Activated CD8-positive, alpha-beta memory T cell treated with anti-CD3 and anti-CD28 coated beads for 48 hours (primary cell): ENCODE results near the gene SERF2.
"Not testable (repeated sequence)": the region's sequence is repeated elsewhere in the genome, so short reads cannot be mapped to it uniquely, and the experiment has no call there.

Source experiments
- DNase-seq, 3 experiments: peaks; one replicate each; pipeline ENCODE4 v3.0.0-alpha.2; 2020; ENCODE audit warnings: low read depth in 2 of 3, low spot score in 2 of 3

SERF2 gene

DNA sequence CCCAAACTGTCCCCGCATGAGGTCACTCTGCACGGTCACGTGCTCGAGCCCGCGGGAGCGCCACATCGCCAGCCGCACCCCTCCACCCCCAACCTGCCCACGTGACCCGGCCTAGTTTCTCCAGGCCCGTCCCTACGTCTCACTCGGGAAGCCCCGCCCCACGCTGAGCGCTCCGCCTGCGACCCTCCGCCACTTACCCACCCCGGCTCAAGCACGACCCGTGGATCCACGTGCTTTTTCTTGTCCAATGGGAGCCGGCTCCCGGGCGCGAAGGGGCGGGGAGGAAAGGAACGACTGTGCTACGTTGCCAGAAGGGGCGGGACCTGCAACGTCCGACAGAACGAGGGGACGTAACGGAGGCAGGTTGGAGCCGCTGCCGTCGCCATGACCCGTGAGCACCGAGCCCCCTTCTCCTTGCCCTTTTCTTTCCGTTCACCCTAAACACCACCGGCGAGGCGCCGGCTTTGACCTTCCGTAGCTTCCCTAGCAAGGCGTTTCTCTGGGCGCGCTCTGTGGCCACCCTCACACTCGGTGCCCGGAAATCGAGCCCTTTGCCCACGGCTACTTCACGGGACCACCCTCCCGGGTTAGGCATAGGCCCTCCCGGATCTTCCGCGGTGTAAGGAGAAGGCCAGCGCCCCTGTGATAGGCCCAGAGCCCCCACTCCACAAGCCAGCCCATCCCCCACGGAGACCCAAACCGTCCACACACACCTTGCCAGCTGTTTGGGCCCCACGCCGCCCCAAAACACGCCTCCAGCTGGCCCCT is at the start of gene SERF2:
Gene SERF2, plus strand, starts transcription at position 328 of the 768 bp plus-strand sequence. Its CDS starts 57 bp downstream, at position 385.
- DNase-seq = peak; percentile 95 to 100 (median 99)

DNA sequence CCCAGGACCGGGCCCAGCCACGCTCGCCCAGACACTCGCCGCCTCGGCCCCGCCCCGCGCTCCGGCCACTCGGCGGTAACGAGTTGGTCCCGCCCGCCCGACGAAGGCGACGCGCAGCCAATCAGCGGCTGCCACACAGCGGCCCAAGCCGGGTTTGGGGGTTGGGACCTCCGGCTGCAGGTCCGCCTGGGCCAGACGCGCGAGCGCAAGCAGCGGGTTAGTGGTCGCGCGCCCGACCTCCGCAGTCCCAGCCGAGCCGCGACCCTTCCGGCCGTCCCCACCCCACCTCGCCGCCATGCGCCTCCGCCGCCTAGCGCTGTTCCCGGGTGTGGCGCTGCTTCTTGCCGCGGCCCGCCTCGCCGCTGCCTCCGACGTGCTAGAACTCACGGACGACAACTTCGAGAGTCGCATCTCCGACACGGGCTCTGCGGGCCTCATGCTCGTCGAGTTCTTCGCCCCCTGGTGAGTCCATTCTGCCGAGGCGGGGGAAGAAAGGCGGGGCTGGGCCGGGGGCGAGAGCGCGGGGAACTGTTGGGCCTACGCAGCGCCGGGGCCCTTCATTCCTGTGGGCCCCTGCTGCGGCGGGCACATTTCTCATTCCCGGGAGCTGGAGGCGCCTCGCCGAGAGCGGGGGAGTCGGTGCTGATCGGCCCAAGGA is 45.7 kb upstream of the SERF2 start, which contains the start of gene PDIA3:
Gene PDIA3, plus strand, starts transcription at position 194 of the 658 bp plus-strand sequence. Its CDS starts 102 bp downstream, at position 296.
- peak; percentile 68 to 82 (median 69) for DNase-seq

DNA sequence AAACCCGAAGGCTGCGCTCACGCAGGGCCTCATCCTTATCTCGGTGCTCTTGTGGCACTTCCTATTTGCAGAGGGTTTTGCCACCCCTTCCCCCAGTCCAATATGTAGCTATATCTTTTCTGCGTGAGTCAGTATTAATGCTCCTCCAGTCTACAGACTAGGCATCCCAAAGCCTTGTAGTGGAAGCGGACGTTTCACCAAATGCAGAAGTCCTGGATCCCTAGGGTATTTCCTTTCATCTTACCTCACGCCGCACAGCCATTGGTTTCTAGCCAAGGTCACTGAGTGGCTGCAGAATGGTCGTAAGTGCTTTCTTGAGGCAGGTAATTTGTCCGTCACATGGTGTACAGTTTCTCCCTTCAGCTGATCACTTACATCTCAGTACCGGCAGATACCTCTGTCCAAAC is 45.2 kb upstream of the SERF2 start:
- DNase-seq = not testable (repeated sequence)

DNA sequence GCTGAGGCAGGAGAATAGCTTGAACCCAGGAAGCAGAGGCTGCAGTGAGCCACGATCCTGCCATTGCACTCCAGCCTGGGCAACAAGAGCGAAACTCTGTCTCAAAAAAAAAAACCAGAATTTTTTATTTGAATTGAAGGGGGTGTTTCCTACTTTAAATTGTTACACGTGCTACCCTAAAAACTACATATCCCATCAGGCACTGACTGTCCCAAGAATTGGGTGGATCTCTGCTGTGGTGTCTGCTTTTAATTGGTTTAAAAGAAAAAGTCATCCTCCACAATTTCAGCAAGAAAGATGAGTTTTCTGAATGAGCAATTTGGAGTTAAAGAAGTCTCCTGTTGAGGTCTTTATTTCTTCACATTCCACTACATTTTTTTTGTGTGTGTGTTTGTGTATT is 43.7 kb upstream of the SERF2 start:
- no peak for DNase-seq

DNA sequence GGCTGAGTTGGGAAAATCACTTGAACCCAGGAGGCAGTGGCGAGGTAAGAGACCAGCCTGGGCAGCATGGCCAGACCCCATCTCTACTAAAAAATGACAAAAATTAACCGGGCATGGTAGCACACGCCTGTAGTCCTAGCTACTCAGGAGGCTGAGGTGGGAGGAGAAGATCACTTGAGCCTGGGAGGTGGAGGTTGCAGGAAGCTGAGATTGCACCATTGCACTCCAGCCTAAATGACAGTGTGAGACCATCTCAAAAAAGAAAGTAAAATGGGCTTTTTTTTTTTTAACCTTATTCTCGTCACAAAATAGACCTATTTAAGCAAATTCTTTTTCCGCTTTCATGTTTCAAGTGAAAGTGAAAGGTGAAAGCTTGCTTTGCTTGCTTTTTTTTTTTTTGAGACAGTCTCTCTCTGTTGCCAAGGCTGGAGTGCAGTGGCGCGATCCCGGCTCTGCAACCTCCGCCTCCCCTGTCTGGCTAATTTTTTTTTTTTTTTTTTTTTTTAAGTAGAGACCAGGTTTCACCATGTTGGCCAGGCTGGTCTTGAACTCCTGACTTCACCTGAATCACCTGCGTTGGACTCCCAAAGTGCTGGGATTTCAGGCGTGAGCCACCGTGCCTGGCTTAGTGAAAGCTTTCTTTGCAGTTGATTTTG is 42.3 kb upstream of the SERF2 start:
- DNase-seq = no peak

DNA sequence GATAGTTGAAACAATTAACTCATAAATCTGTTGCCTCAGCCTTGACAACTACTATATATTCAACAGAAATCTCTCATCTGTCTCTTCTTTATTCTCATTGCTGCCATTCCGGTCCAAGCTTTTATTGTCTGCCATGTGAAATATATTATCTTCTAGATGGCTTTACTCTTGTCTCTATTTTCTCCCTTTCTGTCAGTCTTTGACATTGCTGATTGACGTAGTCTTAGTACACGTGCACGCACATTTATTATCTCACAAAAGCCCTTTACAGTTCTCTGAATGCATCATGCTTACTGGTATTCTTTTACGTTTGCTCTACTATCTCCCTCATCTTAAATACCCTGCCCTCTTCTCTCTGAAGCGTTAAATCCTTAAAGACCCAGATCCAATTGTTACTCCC is 40.2 kb upstream of the SERF2 start:
- no peak for DNase-seq

DNA sequence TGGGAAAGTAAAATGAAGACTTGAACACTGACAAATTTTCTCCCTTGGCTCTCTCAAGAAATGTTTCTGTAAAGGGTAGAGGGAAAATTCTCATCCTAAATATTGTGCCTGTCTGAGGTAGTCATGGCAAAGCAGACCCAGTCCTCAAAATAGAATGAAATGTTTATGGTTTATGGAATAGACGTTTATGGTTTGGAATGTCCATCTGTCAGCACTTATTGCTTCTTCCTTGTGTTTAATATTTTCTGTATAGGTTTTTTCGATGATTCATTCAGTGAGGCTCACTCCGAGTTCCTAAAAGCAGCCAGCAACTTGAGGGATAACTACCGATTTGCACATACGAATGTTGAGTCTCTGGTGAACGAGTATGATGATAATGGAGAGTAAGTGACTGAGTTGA is 29.3 kb upstream of the SERF2 start:
- DNase-seq = no peak

DNA sequence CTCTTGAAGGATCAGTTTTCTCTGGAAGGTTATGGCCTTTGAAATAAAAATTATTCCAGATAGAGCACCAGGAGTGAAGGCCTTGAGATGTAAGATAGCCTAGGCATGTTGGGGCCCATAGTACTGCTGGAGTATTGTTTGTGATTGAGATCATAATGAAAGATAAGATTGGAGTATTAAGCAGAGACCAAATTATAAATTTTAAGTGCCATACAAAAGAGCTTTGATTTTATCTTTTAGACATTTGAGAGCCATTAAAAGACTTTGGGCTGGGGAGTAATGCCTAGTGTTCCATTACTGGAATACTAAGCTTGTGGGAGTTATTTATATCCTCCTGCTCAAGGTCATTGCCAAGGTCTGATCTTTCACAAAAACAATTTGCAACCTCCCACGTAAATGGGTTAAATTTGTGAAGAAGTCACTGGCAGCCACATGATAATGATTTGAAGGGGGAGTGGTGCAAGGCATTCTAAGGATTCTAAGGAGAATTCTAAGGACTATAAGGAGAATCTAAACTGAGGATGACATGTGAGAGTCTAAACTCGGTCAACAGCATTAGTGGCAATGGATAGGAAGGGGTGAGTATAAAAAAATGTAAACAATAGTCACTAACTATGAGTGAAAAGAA is 28.2 kb upstream of the SERF2 start:
- DNase-seq = no peak

DNA sequence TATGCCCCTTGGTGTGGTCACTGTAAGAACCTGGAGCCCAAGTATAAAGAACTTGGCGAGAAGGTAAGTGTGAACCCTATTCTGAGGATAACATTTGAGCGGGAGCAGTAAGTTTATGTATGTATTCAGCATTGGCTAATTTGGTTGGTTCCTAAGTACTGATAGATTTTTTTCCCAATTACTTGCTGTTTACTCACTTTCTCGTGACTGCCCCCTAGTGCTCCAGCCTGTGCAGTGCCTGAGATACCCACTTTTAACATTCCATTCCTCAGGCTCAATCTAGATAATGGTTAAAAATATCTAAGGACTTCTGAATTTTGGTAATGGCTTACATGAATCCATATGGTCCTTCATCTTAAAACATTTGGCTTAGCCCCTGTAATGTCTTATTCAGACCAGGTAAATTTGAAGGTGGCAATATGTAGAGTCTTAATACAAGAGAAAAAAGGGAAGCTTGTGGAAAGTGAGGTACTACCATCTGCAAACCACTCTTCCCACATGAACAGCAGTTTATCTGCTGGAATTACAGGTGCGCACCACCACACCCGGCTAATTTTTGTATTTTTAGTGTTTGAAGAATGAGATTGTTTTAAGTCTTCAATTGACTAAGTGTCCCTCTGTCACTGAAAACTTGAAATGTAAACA is 22.4 kb upstream of the SERF2 start:
- no peak for DNase-seq

DNA sequence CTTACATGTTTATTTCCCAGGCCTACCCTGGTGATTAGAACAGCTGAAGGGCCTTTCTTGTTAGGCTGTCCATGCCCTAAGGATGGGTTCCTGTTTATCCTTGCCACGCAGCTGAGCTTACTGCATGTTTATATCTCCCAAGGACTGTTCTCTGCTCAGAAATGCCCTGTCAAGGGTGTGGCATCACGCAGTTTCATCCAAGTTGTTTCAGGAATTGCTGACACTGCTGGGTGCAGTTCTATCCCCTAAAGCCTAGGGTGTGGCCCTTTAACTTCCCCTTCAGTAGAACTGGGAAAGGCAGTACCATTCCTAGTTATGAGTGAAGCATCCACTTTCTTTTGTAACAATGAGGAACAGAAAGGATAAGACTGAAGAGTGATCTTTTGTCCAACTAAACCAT is 20.3 kb upstream of the SERF2 start:
- no peak for DNase-seq

DNA sequence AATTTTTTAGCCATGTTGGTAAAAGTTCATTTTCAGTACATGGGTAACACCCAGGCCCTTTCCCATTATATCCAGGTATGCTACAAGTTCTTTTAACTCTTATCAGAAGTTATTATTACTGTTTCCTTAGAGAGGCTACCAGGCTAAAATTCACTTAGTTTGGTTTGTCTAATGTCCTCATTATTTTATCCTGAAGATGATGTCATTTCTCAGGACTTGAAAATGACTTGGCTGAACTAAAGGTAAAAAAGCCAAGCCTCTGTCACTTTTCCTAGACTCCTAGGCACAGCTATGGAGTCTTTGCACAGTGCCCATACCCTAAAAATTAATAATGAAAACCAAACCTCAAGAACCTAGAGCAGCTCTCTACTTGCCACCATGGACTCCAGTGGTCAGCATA is 19.5 kb upstream of the SERF2 start:
- no peak for DNase-seq

DNA sequence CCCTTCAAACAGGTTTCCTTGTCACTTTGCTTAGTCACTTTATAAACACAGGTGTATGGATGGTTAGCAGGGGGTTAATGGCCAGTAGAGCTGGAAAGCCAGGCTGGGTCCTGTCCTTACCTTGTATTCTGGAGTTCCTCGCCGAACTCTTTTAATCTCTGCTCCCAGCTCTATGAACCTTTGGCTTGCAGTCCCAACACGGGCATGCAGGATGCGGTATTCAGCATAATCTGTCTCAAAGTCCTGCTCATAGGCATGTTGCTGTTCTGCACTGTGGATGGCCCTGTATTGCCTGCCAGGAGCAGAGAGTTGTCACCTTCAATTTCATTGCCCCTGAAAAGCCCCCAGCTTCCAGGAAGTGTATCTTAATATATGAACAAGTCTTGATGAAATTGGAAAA is 18.1 kb upstream of the SERF2 start:
- DNase-seq = no peak

DNA sequence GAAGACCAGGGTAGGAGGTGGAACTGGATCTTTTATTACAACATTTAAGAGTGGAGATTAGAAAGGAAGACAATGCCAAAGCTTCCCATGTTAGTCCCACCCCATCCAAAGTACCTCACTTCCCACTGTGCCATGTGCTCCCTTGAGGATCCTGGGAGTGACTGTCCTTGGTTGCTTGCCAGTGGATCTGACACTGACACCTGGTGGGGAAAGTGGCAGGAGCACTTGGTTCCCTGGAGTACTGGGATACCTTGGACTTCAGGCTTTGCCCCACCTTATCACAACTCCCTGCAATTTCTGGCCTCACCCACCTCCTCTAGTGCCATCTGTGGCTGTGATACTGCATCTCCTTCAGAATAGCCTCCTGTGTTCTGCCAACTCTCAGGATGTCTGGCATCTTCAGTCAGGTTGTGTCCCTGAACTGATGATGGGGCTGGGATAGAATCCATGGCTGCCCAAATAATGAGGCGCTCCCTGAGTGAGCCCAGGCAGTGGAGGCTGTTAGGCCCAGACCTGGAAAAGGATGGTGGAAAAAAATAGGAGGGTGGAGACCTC is 16.6 kb upstream of the SERF2 start:
- no peak for DNase-seq

DNA sequence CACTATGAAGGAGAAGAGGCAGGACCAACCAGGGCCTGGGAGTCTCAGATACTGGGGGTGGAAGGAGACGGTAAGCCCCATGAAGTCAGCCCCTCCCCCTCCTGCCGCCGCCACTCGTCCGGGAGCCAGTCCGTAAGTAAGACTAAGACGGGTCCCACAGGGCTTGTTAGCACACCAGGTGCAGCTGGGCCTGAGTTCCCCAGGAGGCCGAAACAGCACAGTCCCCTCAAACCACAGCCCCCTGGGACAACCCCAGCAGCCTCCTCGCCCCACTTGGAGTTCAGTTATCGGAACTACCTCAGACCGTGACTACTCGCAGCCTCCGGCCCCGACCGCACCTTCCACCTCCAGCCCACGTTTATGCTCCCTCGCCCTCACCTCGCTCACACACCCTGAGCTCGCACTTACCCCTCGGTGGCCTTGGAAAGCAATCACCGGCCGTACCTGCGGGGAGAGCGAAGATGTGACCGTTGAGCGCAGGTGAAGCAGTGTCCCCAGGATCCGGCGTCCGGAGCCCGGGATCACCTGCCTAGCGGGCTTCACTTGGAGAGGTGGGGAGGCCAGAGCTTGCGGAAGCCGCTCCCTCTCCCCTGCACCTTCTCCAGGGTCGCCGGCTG is 15.9 kb upstream of the SERF2 start:
- DNase-seq = no peak

DNA sequence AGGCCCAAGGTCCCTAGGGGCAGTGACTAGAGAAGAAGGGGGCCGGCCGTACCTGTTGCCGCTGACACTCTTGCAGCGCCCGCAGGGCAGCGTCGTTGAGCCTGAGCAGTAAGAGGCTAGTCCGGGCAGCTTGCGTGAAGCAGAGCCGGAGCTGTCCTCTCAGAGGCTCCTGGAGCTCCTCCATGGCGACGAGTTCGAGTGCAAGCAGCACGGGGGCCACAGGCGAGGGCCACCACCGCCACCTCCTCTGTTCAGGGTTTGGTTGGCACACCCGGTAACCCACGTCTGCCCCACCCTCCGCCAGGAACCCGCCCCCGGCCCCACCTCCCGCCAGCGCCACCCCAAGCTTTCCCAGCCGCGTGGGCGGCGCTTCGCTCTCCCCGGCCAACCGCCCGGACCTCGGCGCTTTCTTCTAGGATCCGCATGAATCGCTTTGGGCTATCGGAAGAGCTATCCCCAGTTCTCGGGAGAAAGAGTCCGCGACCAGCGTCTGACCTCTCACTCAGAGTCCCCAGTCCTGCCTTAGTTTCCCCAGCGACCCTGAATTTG is 15.3 kb upstream of the SERF2 start, which contains the start of gene ELL3:
Gene ELL3, minus strand, starts transcription at position 249 of the 549 bp plus-strand sequence. Its CDS starts 65 bp downstream, at position 184.
- peak; percentile 52 to 65 (median 64) for DNase-seq

DNA sequence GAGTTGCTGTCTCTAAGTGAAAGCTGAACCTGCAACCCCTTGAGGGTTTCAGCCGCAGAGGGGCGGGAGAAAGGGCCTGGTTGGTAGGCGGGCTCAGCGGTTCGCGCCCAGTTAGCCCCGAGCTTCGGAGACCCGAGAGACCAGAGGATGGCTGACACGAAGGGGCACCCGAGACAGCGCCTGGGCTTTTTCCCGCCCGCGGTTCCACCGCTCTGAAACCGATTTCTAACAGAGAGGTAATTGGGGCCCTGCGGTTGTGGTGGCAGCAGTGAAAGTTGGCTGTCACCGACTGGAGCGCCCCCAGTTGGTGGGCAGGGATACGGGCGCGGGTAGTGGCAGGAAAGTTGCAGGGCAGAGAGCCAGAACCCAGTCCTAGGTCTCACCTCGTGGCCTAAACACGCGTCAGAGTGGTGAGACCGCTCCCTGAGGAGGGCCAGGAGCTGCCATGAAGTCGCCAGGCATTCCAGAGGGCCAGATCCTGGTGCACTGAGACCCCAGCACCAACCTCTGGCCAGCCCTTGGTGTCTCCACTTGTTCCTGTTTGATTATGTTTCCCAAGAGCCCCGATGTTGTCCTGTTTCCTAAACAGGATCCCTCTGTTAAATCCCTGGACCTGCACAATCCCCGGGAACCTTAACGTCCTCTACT is 14.7 kb upstream of the SERF2 start:
- peak; percentile 71 to 80 (median 79) for DNase-seq

DNA sequence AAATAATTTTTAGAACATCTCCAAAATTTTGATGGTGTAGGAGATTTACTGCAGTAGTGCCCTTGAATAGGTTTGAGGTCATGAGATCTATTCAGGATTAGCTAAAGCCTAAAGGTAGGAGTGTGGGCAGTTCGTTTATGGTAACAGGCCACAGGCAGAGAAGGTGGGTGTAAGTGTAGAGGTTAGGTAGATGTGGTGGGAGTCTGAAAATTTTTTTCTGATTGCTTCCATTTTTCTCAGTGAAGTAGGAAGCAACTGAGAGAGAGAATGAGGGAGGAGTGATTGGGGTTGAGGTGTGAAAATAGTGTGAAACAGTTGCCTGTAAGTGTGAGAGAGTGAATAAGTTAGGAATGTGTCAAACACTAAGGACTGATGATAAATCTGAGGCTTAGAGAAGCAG is 13.1 kb upstream of the SERF2 start:
- no peak for DNase-seq

DNA sequence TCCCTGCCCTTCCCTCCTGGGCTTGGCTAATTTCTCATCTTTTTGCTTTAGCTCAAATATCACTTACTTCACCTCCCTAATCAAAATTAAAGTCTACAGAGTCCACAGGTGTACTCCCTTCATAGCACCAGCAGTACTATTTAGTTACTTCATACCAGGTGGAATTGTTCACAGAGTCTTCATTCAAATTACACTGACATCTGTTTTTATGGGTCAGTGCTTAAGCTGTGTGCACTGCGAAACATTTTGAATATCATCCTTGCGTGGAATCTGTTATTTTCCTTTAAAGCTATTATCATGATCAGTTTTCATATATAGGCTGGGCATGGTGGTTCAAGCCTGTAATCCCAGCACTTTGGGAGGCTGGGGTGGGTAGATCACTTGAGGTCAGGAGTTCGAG is 2.7 kb upstream of the SERF2 start:
- DNase-seq = no peak

DNA sequence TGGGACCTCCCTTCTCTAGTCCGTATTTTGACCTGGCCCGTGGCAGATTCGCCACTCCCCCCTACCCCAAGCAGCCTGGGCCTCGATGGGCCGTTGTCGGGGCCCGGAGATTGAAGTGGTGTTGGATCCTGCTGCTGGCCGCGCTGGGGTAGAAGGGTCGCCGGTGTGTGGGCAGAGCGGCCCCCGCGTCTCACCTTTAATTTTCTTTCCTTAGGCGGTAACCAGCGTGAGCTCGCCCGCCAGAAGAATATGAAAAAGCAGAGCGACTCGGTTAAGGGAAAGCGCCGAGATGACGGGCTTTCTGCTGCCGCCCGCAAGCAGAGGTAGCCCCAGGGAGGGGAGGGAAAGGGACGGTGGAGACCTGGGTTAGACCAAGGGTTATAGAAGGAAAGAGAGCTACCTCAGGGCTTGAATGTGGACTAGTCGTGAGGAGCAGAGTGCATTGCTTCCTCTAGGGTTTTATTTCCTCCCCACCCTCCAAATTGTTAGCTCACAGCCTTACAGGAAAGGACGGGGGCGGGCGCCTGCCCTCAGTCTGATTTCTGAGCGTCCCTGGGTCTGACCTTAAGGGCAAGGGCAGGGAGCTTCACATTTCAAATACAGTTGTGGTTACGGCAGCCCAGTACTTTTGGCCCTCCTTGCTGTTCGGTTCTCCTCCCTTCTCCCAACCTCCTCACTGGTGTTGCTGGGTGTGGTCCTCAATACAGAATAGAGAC is 799 bp downstream of the SERF2 start:
- peak in 1 of 3 experiments; percentile 13 for DNase-seq
